Activated T-helper 17 cell treated with anti-CD3 and anti-CD28 coated beads, Interleukin-2, amount 50 U/mL, for 72 hours (primary cell): Measurements from ENCODE around the gene CYYR1. TPM values are rescaled to one million over a fixed set of nuclear protein-coding genes. Genes with fewer than 3 reads are reported as not detected.

Experiments used
- ATAC-seq: fragments of 150-1000 bp; cut with Tn5 transposase; replicated peaks from 2 replicates; pipeline ENCODE4 v1.10.0; 2021; ENCODE audit warnings: mild to moderate bottlenecking, moderate library complexity
- H3K27ac Mint-ChIP-seq: one replicate; pipeline ENCODE4 v1.8.0; 2022; ENCODE audit warnings: mixed read lengths
- H3K27me3 Mint-ChIP-seq: one replicate; pipeline ENCODE4 v1.8.0; 2022; ENCODE audit warnings: mixed read lengths
- H3K36me3 Mint-ChIP-seq: one replicate; pipeline ENCODE4 v1.8.0; 2022; ENCODE audit warnings: low read depth, mild to moderate bottlenecking, mixed read lengths
- H3K4me1 Mint-ChIP-seq: one replicate; pipeline ENCODE4 v1.8.0; 2022; ENCODE audit warnings: mixed read lengths
- H3K4me3 Mint-ChIP-seq: one replicate; pipeline ENCODE4 v1.8.0; 2022; ENCODE audit warnings: mild to moderate bottlenecking, mixed read lengths
- H3K9me3 Mint-ChIP-seq: one replicate; pipeline ENCODE4 v1.8.0; 2022; ENCODE audit warnings: mixed read lengths
- total RNA-seq, 2 donors: library from RNA; stranded (reverse); gene quantifications; one replicate each; pipeline ENCODE4 v1.2.3, GENCODE V29; 2022

The CYYR1 gene
- not detected for total RNA-seq

- no peak for ATAC-seq
- Mint-ChIP-seq H3K36me3 (no peaks in the 10 kb centered on the region), H3K4me1 (no peaks in the 10 kb centered on the region), H3K4me3 (no peak within 1 kb of the TSS), H3K9me3 (peaks cover 6% of the 10 kb centered on the region), H3K27me3 (peaks cover 15% of the 10 kb centered on the region), H3K27ac (no peak within 1 kb of the TSS)
Measured at GRCh38 chr21:26572702-26573381, at the start of gene CYYR1. Gene CYYR1, minus strand, starts transcription at chr21:26573286. Its CDS starts 346 bp downstream, at chr21:26572940.

GRCh38 chr21:26617176-26617575, 44.1 kb upstream of the CYYR1 start:
- no peak overlapping the region for H3K27ac Mint-ChIP-seq
- no peak overlapping the region for H3K4me3 Mint-ChIP-seq
- no peaks in the 10 kb centered on the region for H3K9me3 Mint-ChIP-seq
- ATAC-seq: no peak
- H3K36me3 Mint-ChIP-seq: no peaks in the 10 kb centered on the region
- H3K4me1 Mint-ChIP-seq: no peaks in the 10 kb centered on the region
- no peaks in the 10 kb centered on the region for H3K27me3 Mint-ChIP-seq

- peaks cover 3% of the 10 kb centered on the region for H3K27me3 Mint-ChIP-seq
- H3K4me3 Mint-ChIP-seq: no peak overlapping the region
- H3K36me3 Mint-ChIP-seq: no peaks in the 10 kb centered on the region
- H3K27ac Mint-ChIP-seq: no peak overlapping the region
- H3K9me3 Mint-ChIP-seq: no peaks in the 10 kb centered on the region
- no peaks in the 10 kb centered on the region for H3K4me1 Mint-ChIP-seq
- ATAC-seq: no peak
Measured at GRCh38 chr21:26614251-26614650, 41.2 kb upstream of the CYYR1 start.

DNA sequence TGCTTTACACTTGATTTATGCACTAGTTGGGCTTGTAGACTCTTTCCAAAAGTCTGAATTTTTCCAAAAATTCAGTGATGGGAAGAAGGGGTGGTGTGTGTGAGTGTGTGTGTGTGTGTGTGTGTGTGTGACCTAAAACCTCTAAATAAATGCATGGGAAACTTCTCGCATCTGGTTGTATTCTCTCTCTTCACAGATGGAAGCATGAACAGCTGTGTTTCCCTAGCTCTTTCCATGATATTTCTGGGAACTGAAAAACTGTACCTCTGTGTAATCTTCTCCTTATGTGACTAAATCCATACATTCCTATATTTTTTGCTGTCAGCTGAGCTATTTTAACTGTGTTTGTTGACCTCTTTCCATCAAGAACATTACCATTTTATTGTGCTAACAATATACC, 26.2 kb upstream of the CYYR1 start:
- Mint-ChIP-seq H3K27me3 (no peaks in the 10 kb centered on the region), H3K4me3 (no peak overlapping the region), H3K36me3 (no peaks in the 10 kb centered on the region), H3K4me1 (no peaks in the 10 kb centered on the region), H3K9me3 (peaks cover 7% of the 10 kb centered on the region), H3K27ac (no peak overlapping the region)
- ATAC-seq: no peak

DNA sequence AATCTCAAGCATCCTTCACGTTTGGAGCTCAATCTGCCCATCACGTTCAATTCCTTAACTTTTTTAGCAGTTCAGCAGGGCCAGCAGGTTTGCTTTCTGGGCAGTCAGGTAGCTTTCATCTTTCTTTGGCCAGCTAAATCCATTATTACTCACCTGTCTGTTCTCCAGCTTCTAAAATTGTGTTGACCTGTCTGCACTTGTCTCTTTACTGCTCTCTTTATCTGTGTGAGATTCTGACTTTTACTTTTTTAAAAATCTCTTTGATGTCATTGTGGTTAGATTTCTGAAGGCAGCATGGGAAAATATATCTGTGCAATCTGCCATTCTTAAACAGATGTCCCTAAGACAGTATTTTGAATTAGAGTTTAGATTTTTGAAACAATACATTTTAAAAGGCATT, 24.9 kb upstream of the CYYR1 start:
- H3K4me3 Mint-ChIP-seq: no peak overlapping the region
- H3K9me3 Mint-ChIP-seq: peaks cover 4% of the 10 kb centered on the region
- no peaks in the 10 kb centered on the region for H3K36me3 Mint-ChIP-seq
- no peaks in the 10 kb centered on the region for H3K4me1 Mint-ChIP-seq
- H3K27ac Mint-ChIP-seq: no peak overlapping the region
- no peak for ATAC-seq
- H3K27me3 Mint-ChIP-seq: no peaks in the 10 kb centered on the region

DNA sequence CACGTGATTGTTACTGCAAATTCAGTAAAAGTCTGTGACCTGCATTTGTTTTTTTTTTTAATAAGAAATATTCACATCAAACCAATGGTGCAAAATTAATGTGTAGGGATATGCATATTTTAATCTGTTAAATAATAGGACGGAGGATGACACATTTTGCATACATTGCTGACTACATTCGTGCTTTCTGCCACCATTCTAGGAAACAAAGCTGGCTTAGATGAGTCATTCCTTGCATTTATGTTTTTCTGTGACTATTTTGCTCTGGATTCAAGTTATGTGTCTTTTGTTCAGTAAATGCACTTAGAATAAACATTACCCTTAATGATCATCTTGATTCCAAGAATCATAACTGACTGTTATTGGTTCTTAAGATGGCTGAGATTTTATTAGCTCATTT, 23.9 kb upstream of the CYYR1 start:
- Mint-ChIP-seq H3K9me3 (no peaks in the 10 kb centered on the region), H3K27ac (no peak overlapping the region), H3K36me3 (no peaks in the 10 kb centered on the region), H3K4me1 (no peaks in the 10 kb centered on the region), H3K27me3 (no peaks in the 10 kb centered on the region), H3K4me3 (no peak overlapping the region)
- ATAC-seq: no peak

DNA sequence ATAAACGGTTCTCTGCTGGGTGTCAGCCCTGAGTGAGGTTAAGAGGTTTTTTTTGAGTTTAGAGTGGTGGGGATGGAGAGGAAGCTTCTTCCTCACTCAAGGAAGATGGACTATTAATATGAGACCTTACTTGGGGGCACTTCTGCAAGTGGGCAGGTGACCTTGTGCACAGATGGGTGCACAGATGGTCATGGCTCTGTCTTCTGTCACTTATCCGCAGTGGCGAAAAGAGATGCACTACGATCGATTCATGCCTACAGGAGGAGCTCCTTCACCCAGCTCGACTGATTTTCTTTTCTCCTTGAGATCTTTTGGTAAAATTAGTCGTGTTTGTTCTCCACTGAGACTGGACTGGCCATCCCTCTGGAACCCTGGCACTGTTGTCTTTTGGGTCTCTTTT, 22.9 kb upstream of the CYYR1 start:
- H3K27me3 Mint-ChIP-seq: no peaks in the 10 kb centered on the region

DNA sequence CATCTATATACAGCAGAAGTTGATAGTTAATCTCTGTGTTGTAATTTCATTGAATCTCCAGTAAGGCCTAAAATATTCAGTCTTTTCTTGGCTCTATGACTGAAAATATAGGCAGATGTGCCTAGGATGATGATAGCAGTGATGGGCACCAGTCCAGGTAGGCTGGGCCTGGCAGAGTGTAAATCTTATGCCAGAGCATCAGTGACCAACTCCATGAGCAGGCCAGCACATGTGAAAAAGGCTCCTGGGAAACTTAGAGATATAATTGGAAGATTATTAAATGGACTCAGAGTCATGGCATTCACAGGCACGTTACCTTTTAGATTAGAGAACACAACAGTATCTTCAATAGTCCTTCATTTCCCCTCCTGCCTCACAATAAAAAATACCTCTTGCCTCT, 20.7 kb upstream of the CYYR1 start:
- ATAC-seq: no peak
- Mint-ChIP-seq H3K27me3 (no peaks in the 10 kb centered on the region), H3K4me3 (no peak overlapping the region), H3K36me3 (no peaks in the 10 kb centered on the region), H3K27ac (no peak overlapping the region), H3K9me3 (no peaks in the 10 kb centered on the region), H3K4me1 (no peaks in the 10 kb centered on the region)

More for the DNA sequence above, 22.9 kb upstream of the CYYR1 start:
- no peaks in the 10 kb centered on the region for H3K36me3 Mint-ChIP-seq
- H3K4me3 Mint-ChIP-seq: no peak overlapping the region
- H3K4me1 Mint-ChIP-seq: no peaks in the 10 kb centered on the region
- H3K9me3 Mint-ChIP-seq: no peaks in the 10 kb centered on the region
- ATAC-seq: no peak
- H3K27ac Mint-ChIP-seq: no peak overlapping the region

DNA sequence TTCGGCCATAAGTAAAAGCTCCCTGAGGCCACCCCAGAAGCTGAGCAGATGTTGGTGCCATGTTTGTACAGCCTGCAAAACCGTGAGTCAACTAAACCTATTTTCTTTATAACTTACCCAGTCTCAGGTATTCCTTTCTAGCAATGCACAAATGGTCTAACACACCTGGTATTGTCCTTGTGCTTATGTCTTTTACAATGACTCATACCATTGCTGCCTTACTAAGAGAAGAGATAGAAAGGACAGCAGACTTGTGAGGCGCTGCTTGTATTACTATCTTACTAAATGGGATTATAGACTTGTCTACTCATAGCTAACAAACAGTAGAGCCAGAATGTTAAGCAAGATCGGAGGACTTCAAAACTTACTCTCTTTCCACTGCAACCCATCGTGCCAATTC, 18.5 kb upstream of the CYYR1 start:
- no peak for ATAC-seq
- no peaks in the 10 kb centered on the region for H3K9me3 Mint-ChIP-seq
- no peaks in the 10 kb centered on the region for H3K4me1 Mint-ChIP-seq
- H3K36me3 Mint-ChIP-seq: no peaks in the 10 kb centered on the region
- H3K4me3 Mint-ChIP-seq: no peak overlapping the region
- peaks cover 3% of the 10 kb centered on the region for H3K27me3 Mint-ChIP-seq
- no peak overlapping the region for H3K27ac Mint-ChIP-seq

DNA sequence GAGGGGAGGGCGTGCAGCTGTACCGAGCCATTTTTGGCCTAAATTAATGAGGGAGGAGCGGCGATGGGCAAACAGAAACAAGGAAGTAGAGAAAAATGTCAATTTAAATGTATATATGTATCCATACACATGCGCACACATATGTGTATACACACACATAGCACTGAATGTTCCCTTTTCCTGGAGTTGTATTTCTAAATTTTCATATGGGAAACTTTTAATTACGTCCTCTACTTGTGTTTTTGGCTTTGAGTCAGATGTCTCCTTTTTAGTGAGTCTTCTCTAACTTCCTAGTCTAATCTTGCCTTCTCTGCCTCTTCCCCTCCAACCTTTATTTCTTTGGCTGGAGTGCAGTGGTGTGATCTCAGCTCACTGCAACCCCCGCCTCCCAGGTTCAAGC, 15.4 kb upstream of the CYYR1 start:
- H3K36me3 Mint-ChIP-seq: no peaks in the 10 kb centered on the region
- no peak overlapping the region for H3K4me3 Mint-ChIP-seq
- H3K4me1 Mint-ChIP-seq: no peaks in the 10 kb centered on the region
- H3K27ac Mint-ChIP-seq: no peak overlapping the region
- no peak for ATAC-seq
- peaks cover 3% of the 10 kb centered on the region for H3K27me3 Mint-ChIP-seq
- H3K9me3 Mint-ChIP-seq: no peaks in the 10 kb centered on the region

DNA sequence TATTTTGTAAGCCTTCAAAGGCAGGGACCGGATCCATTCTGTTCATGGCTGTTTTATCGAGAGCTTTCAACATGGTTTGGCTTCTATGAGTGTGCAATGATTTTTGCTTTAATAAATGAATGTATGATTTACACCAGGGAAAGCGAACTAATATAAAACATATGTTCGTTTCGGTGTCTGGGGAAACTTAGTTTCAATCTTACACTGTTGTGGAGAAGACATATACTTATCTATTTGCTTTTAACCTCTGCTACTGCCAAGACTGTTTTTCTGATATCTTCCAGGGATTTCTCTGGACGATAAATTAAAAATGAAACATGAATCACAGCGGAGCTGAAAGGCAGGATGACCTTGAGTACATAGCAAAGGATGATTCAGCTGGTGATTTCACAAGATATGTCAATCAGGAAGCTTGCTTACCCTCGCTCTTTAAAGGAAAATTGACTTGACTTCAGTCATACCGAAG, 14.7 kb upstream of the CYYR1 start:
- no peak for ATAC-seq
- Mint-ChIP-seq H3K27me3 (peaks cover 3% of the 10 kb centered on the region), H3K9me3 (peaks cover 2% of the 10 kb centered on the region), H3K4me1 (no peaks in the 10 kb centered on the region), H3K4me3 (no peak overlapping the region), H3K36me3 (no peaks in the 10 kb centered on the region), H3K27ac (no peak overlapping the region)

DNA sequence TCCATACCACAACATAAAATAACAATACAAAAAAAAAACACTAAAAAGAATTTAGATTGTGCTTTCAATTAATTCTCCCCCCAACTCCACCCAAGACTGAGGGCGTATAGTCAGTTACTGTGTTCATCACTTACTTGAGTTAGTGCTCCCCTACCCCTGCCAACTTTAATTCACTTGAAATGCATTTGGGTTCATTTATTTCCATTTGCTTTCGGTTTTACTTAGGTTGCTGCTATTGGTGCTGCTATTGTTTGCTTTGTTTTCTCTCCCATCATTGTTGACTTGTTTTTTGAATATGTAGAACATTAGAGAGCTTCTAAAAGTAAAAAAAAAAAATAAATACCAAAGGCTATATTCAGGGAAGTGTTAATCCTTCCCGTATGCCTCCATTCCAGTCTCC, 10.7 kb upstream of the CYYR1 start:
- no peak overlapping the region for H3K27ac Mint-ChIP-seq
- H3K9me3 Mint-ChIP-seq: peaks cover 14% of the 10 kb centered on the region
- H3K36me3 Mint-ChIP-seq: no peaks in the 10 kb centered on the region
- peaks cover 3% of the 10 kb centered on the region for H3K27me3 Mint-ChIP-seq
- ATAC-seq: no peak
- no peaks in the 10 kb centered on the region for H3K4me1 Mint-ChIP-seq
- H3K4me3 Mint-ChIP-seq: no peak overlapping the region

GRCh38 chr21:26581818-26582217, 8.7 kb upstream of the CYYR1 start:
- Mint-ChIP-seq H3K36me3 (no peaks in the 10 kb centered on the region), H3K27me3 (no peaks in the 10 kb centered on the region), H3K4me3 (no peak overlapping the region), H3K27ac (no peak overlapping the region), H3K9me3 (peaks cover 14% of the 10 kb centered on the region), H3K4me1 (no peaks in the 10 kb centered on the region)
- no peak for ATAC-seq

GRCh38 chr21:26572076-26572701, 897 bp downstream of the CYYR1 start:
- no peak overlapping the region for H3K27ac Mint-ChIP-seq
- H3K27me3 Mint-ChIP-seq: peaks cover 15% of the 10 kb centered on the region
- no peak overlapping the region for H3K4me3 Mint-ChIP-seq
- no peak for ATAC-seq
- peaks cover 6% of the 10 kb centered on the region for H3K9me3 Mint-ChIP-seq
- no peaks in the 10 kb centered on the region for H3K36me3 Mint-ChIP-seq
- H3K4me1 Mint-ChIP-seq: no peaks in the 10 kb centered on the region

- H3K4me3 Mint-ChIP-seq: no peak overlapping the region
- H3K27ac Mint-ChIP-seq: no peak overlapping the region
- ATAC-seq: no peak
- H3K27me3 Mint-ChIP-seq: peaks cover 15% of the 10 kb centered on the region
- H3K4me1 Mint-ChIP-seq: no peaks in the 10 kb centered on the region
- H3K9me3 Mint-ChIP-seq: peaks cover 3% of the 10 kb centered on the region
- no peaks in the 10 kb centered on the region for H3K36me3 Mint-ChIP-seq
Measured at GRCh38 chr21:26570203-26570602, 2.9 kb downstream of the CYYR1 start.
